ENCODE measurements around the gene TRIP4.
"Not testable (repeated sequence)": the region's sequence is repeated elsewhere in the genome, so short reads cannot be mapped to it uniquely, and the experiment has no call there.

TRIP4 gene

DNA sequence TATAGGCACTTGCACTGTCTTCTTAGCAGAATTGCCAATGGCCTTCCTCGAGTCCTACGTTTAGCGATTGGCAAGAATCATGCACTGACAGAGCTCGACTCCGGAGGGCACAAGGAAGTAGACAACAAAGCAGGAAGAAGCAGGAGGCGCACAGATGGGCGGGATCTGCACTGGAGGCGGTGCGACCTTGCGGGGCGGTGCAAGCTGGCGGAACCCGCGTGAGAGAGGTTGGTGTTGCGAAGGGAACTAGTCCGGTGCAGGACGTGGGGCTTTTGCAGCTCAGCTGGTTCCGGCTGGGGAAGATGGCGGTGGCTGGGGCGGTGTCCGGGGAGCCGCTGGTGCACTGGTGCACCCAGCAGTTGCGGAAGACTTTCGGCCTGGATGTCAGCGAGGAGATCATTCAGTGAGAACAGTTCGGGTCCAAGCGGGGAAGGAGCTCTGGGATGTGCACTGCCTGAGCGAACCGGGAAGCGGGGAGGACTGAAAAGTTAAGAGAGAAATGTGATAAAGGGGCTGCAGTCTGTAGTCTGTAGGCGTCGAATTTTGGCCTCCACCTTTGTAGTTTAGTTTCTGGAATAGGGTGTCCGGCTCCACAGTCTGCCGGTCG is at the start of gene TRIP4:
Gene TRIP4 (plus strand): TSS at position 275 of the 607 bp plus-strand sequence. CDS start 28 bp downstream, at position 303.
- DNase-seq = peak; percentile 91 to 93

DNA sequence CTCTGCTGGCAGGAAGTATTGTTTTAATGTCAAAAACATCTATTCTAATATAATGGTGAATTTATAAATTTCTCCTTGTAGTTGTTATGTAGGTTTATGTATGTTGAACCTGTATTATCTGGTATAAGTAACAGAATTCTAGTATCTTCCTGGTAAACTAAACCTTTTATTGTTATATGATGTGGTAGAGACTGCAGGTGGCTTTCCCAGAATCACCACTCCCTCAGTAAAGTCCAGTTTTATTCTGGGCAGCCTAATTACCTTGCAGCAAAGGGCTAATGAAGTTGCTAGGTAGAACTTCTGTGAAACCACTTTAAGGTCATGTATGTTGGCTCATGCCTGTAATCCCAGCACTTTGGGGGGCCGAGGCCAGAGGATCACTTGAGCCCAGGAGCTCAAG is 47.3 kb upstream of the TRIP4 start:
- DNase-seq = no peak

DNA sequence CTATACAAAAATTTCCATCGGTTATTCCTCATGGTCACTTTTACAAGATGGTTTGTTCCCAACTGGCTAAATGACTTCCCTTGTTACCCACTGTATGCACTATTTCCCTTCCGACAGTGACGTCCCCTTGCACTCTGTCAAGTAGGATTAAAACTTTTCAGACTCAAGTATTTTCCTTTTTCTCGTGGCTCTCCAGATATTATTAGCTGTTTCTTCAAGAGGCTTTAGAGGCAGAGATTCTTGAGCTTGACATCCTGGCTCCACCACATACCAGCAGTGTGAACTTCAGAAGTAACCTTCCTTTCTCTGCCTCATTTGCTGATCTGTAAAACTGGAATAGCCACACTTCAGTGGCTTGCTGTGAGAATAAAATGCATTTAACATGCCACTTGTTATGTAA is 45.7 kb upstream of the TRIP4 start:
- no peak for DNase-seq

DNA sequence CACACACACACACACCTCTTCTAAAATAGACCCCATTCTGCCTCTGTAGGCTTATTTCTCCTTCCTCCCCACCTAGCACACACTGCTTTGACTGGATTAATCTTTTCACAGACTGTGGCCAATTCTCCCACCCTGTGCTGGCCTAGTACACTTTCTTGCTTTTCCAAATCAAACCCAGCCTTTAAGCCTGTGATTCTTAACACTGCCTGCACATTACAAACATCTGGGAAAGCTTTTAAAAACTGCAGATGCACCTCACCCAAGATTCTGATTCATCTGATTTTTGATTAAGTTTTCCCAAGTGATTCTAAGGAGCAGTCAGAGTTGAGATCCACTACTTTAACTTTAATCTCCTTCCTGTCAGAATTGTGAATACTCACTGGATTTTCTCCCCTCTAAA is 44.4 kb upstream of the TRIP4 start:
- DNase-seq = no peak

DNA sequence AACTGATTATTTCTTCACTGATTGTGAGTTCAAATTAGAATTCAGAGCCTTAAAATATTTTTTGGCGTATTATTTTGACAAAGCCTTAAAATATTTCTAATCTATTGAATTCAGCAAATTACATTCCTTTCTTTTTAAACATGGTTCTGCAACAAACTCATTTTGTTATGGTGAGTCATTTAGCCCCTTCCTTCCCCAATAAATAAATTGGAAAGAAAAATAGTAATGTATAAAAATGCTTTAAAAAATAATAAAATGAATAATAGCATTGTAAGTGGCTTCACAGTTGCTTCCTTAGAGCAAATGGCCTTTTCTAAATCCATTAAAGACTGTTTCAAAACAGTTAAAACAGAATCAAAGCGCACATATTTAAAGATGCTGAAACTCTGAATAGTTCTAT is 43.8 kb upstream of the TRIP4 start:
- DNase-seq = no peak

DNA sequence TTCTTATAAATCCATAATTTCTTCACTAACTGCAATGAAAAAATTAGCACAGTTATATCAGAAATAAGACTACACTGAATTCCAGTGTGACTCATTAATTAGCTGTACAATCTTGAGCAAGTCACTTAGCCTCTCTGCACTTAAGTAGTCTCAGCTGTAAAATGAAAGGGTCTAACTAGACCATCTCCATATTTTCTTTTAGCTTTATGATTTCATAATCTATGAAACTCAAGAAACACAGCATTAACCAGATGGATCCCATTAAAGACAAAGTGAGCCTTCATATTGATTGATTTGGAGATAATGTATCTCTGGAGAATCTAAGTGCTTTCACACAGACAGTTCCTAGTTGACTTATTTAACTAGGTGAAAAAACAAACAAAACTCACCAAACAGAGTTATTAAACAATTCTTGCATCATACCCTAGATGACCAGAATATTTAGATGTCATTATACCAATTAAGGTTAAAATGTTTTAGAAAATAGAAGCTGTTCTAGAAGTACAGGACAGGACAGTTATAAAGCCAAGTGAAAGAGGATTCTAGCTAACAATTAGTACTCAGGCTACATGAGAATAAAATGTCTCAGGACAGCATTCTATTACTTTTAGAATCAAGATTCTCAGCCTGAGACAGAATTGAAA is 42.9 kb upstream of the TRIP4 start:
- no peak for DNase-seq

DNA sequence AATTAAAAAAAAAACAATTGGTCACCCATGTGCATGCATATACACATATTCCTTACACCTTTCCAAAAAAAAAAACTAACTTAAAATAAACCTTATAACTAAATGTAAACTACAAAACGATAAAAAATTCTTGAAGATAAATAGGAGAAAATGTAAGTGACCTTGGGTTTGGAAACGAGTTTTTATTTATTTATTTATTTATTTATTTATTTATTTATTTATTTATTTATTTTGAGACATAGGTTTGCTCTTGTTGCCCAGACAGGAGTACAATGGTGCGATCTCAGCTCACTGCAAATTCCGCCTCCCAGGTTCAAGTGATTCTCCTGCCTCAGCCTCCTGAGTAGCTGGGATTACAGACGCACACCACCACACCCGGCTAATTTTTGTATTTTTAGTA is 41.4 kb upstream of the TRIP4 start:
- not testable (repeated sequence) for DNase-seq

DNA sequence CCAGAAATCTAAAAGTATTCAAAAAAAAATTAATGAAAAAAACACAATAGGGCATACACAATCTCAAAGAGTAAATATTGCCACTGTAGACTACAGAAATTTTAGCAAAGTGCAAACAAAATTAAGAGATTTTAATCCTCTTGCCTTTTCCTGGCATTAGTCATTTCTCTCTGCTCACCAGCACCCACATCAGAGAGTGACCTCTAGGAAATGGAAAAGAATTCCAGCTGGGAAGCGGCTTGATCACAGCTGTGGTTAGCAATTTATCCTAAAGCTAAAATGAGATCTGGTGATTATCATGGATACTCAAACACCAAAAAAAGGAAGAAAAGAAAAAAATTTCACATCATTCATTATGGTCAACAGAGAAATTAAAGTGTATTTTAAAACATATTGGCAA is 39.2 kb upstream of the TRIP4 start:
- no peak for DNase-seq

DNA sequence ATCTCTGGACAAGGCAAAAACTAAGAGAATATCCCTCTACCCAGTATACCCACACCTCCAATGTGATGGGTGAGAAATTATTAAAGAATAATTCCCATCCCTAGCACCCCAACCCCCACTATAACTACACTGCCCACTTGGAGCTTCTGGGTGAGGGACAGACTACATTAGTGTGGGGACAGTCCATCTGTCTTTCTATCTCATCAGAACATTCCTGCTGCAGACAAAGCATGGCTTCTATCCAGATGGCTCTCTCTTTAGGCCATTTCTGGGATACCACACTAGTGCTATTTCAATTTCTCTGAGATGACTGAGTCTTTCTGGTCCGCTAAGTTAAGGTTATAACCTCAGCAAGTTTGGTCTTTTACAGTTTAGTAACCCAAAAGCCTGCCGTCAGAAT is 38.3 kb upstream of the TRIP4 start:
- DNase-seq = no peak

DNA sequence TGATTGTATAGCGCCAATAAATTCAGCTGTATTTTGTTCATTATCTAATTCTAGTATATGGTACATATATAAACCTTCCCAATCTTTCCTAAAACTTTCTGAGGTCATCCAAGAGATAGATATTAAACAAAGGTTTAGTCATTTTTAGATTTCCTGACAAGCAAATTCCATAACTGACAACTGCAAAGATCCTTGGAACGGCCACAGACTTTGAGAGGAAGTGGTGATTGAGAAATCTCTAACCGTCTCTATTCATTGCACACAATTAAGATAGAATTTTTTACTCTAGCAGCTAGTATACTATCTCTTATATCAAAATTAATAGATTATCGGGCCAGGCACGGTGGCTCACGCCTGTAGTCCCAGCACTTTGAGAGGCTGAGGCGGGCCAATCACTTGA is 36.4 kb upstream of the TRIP4 start:
- DNase-seq = no peak

DNA sequence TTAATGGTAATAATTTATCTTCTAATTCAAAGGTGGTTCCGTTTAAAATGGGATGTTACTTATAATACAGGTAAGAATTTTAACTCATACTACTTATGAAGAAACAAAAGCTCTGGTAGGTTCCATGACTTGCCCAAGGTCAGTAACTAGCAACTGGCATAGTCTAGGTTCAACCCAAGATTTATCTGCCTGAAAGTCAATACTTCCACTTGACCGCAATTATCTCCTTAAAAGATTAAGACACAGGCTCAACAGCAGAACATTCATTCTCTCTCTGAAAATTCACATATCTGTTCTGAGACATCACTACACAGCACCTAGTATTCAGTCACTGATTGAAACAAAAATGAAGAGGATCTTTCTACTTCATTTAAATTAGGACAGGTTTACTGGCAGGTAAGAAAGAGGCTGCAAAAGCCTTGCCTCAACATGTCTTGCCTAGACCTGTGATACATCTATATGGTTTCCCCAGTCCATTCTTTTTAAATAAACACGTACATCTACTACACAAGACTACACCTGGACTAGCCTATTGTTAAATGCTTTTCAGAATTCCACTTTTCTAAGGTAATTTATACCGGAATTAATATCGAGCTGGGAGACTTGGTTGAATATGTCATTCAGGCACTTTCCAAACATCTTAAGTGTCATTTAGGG is 32.8 kb upstream of the TRIP4 start:
- DNase-seq = no peak

DNA sequence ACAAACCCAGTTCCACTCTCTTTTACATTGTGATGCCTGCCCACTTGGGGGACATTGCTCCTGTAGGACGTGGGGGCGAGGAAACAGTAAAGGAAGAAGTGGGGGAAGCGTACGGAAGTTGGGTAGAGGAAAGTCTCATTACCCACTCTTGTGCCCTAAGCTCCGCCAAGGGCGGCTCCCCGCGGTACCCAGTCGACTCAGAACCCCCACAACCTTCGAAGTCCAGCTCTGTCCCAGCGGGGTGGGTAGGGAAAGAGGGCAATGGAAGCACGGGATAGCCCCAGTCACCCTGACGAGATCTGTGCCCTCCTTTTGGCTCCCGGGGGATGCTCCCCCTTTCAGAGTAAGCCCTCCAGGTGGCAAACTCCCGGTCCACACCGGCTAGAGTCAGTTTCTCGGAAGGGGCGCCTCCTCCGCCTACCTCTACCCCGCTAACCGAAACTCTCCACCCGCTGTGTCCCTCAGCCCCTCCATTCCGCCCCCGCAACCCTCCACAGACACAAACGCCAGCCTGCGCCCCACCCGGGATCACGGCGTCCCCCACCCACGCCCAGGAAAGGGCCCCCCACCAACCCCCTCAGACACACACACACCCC is 32.2 kb upstream of the TRIP4 start:
- no peak for DNase-seq

DNA sequence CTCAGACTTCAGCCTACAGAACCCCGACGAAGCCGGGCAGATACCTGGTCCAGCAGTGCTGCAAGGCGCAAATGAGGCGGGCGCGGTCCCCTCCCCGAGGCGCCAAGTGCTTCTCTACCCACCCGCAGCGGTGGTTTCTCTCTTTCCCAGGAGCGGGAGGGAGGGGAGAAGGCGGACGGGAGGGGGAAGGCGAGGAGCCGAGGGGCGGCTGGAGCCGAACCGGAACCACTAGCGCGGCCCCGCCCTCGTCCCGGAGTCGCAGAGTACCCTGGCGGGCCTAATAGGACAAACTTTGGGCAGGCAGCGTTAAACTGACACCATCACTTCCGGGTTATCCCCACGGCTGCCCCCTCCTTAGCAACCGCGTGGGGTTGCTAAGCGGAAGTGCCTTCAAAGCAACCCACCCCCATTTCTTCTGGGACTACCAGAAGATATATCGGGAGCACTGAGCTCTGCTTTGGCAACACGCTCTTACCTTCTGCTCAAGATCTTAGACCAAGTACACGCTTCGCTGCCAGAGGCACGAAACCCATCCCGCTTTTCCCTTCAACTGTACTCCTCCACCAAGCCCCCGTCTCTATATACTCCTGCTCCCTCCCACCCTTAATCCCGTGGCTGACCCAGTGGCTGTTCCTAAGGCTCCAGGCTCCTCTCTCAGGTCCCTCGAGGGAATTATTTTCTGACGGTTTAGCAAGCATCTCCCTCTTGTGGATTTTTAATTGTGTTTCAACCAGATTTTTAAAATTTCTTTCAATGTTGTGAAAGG is 31.5 kb upstream of the TRIP4 start, which contains the start of gene CSNK1G1:
Gene CSNK1G1 (minus strand): TSS at position 230 of the 766 bp plus-strand sequence. CDS start 55,674 bp downstream, outside the sequence.
- DNase-seq = peak; percentile 90 to 98

DNA sequence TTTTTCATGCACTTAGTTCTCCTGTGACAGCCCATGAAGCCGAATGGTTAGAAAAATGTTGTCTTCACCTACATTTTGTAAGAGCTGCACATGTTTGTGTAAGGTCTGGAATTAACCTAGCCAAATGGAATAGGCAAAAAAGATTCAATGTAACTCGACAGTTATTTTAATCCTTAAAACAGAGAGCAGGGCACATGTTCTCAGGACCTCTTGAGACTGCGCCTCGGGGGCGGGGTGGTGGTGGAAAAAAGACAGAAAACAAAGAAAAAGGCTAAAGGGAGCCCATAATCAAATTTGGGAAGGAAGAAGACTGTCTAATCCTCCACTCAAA is 31.0 kb upstream of the TRIP4 start:
- DNase-seq = no peak

DNA sequence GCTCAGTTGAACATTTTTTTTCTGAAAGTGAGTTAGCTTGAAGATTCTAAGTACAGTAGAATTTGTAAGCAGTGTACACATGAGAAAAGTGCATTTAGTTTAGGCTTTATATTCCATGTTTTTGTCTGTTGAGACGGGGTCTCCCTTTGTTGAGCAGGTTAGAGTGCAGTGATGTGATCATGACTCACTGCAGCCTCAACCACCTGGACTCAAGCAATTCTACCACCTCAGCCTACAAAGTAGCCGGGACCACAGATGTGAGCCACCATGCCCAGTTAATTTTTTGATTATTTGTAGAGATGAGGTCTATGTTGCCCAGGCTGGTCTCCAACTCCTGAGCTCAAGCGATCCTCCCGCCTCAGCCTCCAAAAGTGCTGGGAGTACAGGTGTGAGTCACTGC is 26.4 kb upstream of the TRIP4 start:
- DNase-seq = no peak

DNA sequence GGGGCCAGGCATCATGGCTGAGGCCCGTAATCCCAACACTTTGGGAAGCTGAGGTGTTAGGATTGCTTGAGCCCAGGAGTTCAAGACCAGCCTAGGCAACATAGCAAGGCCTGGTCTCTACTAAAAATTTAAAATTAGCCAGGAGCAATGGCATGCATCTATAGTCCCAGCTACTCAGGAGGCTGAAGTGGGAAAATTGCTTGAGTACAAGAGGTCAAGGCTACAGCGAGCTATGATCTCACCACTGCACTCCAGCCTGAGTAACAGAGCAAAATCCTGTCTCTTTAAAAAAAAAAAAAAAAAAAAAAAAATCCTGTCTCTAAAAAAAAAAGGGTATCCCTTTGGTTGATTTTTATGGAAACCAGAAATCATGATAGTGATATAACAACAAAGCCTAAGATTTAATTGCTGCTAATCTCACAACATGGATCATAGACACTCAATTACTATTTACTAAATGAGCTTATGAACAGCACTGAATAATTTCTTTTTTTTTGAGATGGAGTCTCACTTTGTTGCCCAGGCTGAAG is 18.5 kb upstream of the TRIP4 start:
- DNase-seq = no peak

DNA sequence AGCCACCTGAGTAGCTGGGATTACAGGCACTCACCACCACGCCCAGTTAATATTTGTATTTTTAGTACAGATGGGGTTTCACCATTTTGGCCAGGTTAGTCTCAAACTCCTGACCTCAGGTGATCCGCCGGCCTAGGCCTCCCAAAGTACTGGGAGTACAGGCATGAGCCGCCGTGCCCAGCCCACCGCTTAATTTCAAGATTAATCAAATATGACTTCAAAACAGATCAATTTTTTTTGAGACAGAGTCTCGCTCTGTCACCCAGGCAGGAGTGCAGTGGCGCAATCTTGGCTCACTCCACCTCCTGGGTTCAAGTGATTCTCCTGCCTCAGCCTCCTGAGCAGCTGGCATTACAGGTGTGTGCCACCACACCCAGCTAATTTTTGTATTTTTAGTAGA is 16.3 kb upstream of the TRIP4 start:
- not testable (repeated sequence) for DNase-seq

DNA sequence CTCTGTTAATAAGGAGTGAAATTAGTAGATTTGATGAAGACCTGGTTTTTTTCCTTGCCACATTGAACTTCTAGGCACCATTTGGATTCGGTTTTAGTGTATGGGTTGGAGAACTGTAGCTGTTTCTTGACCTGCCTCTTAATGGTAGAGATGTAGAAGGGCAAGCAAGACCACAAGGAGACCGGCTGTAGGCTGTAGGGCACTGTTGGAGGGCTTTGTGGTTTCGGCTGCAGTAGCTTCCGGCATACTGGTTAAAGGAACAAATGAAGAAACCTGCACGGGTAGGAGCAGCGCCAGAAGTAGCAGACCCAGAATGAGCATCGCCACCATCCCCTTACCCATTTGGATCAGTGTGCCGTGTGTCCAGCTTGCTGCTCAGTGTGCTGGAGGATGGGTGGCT is 14.3 kb upstream of the TRIP4 start:
- no peak for DNase-seq

DNA sequence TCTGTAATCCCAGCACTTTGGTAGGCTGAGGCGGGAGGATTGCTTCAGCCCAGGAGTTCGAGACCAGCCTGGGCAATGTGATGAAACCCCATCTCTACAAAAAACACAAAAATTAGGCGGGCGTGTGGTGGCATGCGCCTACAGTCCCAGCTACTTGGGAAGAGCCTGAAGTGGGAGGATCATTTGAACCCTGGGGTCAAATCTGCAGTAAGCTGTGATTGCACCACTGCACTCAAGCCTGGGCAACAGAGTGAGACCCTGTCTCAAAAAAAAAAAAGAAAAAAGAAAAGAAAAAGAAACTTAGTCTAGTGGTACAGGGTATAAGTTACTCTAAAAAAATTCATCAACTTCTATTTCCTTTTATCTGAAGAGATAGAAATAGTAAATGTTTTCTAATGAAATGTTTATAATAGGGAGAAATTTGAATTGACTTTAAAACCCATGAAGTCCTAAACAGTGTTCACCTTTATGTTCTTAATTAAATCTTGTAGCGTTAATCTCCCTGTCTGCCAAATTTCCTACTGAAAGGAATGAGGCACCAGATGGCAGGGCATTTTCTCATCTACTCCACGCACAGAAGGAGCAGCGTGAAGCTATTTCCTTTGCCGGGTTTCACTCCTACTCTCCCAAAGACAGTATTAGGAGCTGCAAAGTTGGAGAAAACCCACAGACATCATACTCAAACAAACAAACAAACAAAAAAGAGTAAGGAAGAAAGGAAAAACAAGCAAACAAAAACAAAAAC is 8.2 kb upstream of the TRIP4 start:
- no peak for DNase-seq

DNA sequence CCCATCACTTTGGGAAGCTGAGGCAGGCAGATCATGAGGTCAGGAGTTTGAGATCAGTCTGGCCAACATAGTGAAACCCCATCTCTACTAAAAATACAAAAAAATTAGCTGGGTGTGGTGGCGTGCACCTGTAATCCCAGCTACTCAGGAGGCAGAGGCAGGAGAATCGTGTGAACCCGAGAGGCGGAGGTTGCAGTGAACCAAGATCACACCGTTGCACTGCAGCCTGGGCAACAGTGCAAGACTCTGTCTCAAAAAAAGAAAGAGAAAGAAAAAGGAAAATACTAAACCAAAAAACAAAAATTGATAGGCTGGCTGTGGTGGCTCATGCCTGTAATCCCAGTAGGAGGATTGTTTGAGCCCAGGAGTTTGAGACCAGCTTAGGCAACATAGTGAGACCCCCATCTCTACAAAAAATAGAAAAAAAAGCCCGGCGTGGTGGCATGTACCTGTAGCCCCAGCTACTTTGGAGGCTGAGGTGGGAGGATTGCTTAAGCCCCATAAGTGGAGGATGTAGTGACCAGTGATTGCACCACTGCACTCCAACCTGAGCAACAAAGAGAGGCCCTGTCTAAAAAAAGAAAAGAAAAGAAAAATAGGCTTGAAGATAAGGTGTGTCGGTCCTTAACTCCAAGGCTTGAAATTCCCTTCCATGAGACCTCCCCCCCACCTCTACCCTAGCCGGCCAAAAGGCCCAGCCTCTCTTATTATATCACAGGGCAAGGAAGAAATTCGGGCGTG is 7.3 kb upstream of the TRIP4 start:
- DNase-seq = not testable (repeated sequence)

DNA sequence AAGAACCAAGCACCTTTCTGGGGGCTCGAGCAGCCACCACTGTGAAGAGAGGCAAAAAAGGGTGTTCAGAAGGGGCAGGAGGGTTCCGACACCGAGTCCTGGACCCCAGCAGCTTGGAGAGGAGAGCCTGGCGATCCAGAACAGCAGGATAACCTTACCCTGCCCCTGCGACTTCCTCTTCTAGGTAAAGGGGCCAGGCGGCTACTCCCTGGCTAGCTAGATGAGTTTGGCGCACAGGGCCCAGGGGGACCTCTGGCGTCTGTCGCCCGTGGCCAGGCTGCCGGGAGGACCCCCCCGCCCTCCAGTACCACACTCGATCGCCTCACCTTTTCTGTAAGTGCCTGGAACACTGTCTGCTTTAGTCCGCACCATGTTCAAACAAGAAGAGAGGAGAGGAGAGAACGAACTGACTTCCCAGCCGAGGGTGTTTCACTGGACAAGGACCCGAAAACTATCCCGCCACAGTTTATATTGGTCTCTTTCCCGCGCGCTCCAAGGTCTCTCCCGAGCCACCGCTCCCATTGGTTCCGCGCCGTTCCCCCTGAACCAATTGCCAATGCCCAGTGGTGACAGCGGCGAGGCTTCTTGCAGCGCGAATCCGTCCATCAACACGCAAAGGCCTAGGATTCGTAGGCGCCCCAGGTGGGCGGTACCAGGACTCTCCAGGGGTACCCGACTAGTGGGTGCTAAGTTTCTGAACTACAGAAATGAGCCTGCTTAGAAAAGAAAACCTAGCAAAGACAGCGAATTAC is 6.5 kb upstream of the TRIP4 start, which contains the start of gene PCLAF:
Gene PCLAF (minus strand): TSS at position 442 of the 752 bp plus-strand sequence. CDS start 70 bp downstream, at position 372.
- peak; percentile 85 to 88 for DNase-seq

All from hippocampal formation (tissue), 2 donors.